ENCODE data around the gene MOB2. TPM values are rescaled to one million over a fixed set of nuclear protein-coding genes. Genes with fewer than 3 reads are reported as not detected.
"Not testable (repeated sequence)": the region's sequence is repeated elsewhere in the genome, so short reads cannot be mapped to it uniquely, and the experiment has no call there.

MOB2 gene
- total RNA-seq, 1 donor from 2014 or later = 15.0 TPM

DNA sequence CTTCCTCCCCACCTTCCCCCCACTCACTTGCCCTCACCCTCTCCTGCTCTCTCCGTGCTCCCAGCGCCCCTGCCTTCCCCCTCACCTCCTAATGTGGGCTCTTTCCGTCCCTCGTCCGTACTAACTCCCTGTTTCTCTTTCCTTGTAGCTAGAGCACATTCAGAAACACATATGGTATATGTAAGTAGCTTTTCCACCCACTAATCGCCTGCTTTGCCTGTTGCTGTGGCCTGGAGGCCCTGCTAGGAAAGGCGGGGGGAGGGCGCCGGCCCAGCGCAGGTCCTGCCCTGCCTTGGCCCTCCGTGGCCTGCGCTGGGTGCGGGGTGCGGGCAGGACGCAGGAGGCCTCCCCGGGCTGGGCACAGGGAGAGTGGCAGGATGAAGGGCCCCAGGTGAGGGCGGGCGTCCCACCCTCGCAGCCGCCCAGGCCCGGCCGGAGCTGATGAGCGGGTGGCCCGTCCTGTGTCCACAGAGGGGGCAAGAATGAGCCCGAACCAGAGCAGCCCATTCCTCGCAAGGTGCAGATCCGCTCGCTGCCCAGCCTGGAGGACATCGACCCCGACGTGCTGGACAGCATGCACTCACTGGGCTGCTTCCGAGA is 41.7 kb downstream of the MOB2 start:
- DNase-seq (ENCODE audit: low read depth) = no peak

DNA sequence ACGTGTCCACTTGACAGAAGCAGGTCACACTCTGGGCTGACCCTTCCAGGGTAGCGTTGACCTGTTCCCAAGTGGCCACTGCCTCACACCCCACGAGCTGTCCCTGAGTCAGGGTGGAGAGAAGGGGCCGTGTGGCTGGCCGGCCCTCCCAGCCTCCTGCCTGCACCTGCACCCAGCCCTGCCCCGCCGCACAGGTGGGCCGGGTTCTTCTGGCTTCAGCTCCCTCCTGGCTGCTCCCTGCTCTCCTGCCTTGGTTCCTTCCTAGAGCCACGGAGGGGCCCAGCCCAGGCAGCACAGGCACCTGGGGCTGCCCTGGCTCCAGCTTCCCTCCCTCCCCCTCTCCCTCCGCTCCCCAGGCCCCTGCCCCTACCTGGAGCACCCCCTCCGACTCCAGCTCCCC is 42.3 kb downstream of the MOB2 start:
- no peak for DNase-seq (ENCODE audit: low read depth)

DNA sequence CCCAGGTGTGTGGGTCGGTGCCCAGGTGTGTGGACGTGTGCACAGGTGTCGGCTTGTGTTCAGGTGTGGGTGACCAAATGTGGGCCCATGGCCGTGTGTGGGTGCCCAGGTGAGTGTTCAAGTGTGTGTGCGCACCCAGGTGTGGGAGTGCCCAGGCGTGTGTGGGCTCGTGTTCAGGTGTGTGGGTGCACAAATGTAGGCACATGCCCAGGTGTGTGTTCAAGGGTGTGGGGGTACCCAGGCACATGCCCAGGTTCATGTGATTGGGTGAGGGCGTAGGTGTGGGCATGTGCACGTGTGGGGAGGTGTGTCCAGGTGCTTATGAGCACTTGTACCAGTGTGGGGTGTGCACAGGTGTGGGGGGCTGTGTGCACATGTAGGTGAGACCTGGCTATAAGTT is 42.8 kb downstream of the MOB2 start:
- no peak for DNase-seq (ENCODE audit: low read depth)

DNA sequence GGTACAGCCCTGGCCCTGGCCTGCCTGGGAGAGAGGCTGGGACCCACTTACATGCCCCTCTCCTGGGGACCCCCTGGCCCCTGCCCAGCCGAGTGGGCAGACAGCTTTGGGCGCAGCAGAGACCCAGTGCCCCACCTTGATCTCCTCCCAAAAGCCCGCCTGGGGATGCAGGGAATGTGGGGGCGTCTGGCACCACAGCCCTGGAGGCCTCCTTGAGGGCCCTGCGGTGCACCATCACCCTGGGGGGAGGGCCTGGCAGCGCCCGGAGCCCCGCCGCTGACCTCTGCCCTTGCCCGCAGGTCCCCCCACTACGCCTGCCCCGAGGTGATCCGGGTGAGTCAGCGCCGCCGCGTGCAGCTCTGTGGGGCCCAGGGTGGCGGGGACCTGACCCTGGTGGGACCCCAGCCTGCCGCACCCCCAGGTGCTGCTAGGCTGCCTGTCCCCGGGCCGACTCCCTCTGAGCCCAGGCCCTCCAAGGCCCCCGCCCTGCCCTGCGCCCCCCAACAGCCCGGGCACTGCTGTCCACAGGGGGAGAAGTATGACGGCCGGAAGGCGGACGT is 43.7 kb downstream of the MOB2 start:
- no peak for DNase-seq (ENCODE audit: low read depth)

DNA sequence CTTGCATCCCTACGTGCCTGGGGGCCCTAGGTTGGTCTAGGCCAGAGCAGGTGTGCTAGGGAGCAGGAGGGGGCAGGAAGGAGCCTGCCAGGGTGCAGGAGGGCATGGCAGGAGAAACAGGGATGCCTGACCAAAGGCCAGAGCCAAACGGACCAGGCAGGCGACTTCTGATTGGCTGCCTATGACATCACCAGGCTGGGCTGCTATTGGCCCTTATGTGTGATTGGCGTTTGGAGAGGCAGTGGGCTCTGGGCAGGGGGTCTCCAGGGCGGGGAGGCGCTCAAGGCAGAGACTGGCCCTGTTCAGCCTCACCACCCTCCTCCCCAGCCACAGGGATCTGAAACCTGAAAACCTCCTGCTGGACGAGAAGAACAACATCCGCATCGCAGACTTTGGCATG is 44.4 kb downstream of the MOB2 start:
- no peak for DNase-seq (ENCODE audit: low read depth)

DNA sequence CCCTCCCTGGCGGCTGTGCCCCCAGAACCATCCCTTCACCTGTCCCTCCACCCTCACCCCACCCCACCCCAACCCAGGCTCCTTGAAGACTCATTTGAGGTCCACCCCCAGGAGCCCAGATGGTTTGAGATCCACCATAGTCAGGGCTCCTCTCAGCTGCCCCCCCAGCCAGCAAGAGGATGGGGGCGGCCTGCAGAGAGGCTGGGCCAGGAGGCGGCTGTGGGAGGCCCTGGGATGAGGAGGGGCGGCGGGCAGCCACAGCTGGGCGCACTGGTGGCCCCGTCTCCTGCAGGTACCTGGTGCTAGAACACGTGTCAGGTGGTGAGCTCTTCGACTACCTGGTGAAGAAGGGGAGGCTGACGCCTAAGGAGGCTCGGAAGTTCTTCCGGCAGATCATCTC is 46.1 kb downstream of the MOB2 start:
- DNase-seq (ENCODE audit: low read depth) = no peak

DNA sequence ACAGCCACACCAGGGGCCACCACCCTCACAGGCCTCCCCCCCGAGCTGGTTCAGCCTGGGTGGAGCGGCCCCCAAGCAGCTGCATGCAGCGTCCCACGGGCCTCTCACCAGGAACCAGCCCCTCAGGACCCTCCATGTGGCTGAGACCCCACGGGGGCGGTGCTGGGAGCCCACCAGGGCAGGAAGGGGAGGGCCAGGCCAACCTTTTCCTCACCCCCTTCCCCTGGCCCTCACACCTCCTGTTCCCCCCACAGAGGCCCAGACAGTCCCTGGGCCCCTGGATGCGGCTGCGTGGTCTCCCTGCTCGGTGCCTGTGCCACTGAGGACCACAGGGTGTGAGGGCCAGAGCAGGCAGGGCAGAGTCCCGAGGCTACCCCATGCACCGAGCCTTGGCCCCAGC is 46.5 kb downstream of the MOB2 start:
- DNase-seq (ENCODE audit: low read depth) = no peak

DNA sequence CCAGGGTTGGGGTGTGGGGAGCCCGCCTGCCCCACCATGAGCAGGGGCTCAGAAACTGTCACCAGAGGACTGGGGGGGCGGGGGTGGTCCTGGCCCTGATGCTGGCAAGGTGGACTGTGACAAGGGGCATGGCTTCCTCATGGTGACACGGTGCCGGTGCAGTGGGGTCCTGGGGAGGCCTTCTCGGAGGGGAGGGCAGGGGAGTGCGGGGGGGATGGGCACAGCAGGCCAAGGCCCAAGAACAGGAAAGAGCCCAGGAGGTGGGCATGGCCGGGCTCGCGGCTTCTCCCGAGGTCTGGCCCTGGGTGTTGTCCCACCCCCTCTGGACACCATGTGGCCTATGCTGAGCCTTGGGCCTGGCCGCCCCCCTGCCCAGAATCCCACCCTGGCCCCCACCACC is 47.2 kb downstream of the MOB2 start:
- DNase-seq (ENCODE audit: low read depth) = no peak

DNA sequence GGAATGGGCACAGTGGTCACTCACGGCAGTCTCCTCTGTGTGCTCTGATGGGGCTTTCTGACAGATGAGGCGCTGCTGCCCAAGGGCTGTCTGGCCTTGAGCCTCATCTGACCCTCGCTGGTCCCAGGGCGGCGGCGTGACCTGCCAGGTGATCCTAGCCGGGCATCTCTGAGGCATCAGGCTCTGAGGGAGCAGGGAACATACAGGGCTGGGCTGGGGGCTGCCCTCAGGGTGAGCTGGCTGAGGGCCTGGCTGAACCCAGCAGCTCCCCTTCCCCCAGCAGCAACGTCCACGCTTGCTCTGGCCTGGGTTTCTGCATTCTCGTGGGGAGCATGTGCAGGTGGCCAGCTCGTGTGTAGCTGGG is 47.6 kb downstream of the MOB2 start:
- DNase-seq (ENCODE audit: low read depth) = no peak

DNA sequence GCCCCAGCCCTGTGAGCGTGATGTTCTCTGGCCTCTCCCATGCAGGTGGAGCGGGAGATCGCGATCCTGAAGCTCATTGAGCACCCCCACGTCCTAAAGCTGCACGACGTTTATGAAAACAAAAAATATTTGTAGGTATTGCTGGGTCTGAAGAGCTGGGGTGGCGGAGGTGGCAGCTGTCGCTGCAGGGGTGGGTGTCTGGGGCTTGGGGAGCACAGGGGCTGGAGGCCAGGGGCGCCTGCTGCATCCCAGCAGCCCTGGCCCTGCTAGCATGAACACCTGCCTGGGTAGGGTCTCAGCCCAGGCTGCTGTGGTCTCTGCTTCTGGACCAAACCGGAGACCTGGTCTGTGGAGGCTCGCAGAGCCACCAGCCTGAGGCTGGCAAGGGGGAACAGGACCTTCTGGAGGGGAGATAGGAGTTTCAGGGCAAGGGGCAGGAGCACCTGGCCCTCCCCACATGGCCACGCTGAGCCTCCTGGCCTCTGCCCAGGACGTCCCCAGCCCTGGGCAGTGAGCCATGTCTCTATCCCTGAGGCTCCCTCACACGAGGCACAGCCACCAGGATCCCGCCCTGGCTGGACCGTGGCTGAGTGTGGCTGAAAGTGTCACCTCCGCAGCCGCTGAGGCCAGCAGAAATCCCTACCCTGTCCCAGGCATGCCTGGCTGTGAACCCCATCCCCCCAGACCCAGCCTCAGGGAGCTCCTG is 48.2 kb downstream of the MOB2 start:
- DNase-seq (ENCODE audit: low read depth) = no peak

DNA sequence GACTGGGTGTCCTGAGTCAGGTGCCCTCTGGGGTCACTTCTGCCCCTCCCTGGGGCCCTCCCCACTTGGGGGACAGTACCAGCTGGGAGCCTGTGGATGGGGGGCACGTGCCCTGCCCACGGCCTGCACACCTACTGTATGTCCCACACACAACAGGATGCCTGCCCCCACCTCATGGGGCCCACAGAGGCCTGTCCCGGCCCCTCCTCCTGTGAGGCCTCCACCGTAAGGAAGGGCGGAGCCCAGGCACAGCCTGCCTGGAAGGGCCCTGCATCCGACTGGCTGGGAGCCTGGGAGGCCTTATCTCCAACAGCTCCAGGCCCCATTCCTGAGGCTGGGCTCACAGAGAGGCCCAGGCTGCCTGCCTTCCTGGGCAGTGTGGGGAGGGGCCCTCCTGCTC is 49.1 kb downstream of the MOB2 start:
- DNase-seq (ENCODE audit: low read depth) = no peak

DNA sequence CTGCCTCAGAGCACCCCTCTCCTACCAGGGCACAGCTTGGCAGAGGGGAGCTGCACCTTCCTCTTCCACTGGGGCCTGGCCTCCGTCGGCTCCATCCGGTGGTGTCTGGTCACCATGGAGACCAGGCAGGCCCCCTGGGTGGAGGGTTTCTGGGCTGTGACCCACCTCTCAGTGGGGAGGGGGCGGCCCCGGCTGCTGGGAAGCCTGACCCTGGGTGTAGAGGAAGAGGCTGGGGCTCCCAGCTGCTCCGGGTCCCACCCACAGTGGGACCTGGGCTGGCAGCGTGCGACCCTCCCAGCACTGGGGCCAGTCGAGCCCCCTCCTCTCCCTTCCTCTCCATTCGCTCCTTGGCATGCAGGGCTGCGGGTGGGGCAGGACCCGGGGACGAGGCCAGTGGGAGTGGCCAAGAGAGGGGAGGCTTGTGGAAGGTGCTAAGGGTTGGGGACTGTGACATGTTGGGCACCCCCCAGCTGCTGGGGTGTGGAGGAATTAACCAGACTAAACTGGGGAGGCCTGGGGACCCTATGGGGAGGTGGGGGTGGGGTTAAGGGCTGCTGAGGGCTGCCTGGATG is 50.0 kb downstream of the MOB2 start:
- DNase-seq (ENCODE audit: low read depth) = no peak

DNA sequence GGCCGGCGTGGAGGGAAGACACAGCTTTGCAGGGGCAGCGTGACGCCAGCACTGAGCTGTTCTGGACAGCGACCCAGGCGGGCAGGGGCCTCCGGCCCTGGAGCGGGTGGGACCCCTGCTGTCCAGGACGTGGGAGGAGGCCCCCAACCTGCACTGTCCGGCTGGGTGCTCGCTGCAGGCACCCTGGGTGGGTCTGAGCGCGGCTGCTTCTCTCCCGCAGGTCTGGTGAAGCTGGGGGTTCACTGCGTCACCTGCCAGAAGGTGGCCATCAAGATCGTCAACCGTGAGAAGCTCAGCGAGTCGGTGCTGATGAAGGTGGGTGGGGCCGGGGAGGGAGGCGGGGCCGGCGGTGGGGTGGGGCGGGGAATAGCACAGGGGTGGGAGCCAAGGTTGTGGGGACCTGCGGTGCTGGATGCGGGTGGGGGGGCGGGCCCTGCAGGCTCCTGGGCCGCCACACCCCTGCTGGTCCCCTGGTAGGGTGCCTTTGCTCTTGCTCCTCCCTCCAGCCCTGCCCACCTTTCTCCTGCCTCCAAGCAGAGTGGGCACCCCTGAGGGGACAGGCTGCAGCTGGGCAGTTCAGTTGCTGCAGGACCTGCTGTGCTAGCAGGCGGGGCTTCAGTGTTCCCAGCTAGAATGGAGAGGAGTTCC is 50.6 kb downstream of the MOB2 start:
- DNase-seq (ENCODE audit: low read depth) = no peak

DNA sequence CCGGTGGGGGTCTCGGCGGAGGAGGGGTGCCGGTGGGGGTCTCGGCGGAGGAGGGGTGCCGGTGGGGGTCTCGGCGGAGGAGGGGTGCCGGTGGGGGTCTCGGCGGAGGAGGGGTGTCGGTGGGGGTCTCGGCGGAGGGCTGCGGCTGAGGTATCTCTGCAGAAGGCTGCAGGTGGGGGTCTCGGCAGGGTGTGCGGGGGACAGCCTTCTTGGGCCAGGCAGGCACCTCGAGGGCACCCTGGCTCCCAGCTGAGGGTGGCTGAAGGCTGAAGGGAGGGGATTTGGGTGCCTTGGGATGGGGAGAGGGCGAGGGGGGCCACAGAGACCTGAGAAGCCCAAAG is 51.1 kb downstream of the MOB2 start:
- DNase-seq (ENCODE audit: low read depth) = not testable (repeated sequence)

DNA sequence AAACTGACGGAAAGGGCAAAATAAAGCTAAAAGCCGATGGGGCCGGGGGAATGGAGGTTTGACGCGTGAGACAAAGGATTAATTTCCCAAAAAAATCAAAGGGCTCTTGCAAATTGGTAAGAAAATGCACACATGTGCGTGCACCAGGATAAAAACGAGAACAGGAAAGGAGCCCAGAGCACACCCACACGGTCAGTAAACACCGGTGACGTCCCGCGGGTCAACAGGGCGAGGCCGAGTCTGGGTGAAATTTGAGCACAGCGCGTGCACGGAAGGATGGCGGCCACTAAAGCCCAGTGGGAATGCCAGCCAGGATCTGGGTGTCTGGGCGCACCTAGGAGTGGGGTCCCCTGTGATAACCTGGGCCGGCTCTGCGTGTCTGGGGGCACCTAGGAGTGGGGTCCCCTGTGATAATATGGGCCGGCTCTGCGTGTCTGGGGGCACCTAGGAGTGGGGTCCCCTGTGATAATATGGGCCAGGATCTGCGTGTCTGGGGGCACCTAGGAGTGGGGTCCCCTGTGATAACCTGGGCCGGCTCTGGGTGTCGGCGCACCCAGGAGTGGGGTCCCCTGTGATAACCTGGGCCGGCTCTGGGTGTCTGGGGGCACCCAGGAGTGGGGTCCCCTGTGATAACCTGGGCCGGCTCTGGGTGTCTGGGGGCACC is 52.5 kb downstream of the MOB2 start:
- no peak for DNase-seq (ENCODE audit: low read depth)

DNA sequence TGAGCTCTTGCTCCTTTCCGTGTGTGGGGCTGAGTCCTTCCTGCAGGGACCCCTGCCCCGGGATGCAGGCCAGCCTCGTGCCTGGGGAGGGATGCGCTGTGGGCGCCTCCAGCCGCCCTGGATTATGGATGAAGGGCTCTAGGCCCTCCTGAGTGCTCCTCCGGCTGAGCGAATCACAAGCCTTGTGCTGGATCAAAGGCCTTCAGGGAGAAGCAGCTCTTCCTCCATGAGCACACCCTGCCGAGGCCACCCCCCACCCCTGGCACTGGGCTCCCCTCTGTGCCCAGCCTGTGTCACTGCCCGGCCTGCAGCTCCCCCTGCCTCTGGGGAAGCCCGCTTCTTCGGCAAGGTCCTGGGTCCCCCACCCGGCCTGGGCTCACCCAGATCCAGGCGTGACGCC is 53.0 kb downstream of the MOB2 start:
- no peak for DNase-seq (ENCODE audit: low read depth)

DNA sequence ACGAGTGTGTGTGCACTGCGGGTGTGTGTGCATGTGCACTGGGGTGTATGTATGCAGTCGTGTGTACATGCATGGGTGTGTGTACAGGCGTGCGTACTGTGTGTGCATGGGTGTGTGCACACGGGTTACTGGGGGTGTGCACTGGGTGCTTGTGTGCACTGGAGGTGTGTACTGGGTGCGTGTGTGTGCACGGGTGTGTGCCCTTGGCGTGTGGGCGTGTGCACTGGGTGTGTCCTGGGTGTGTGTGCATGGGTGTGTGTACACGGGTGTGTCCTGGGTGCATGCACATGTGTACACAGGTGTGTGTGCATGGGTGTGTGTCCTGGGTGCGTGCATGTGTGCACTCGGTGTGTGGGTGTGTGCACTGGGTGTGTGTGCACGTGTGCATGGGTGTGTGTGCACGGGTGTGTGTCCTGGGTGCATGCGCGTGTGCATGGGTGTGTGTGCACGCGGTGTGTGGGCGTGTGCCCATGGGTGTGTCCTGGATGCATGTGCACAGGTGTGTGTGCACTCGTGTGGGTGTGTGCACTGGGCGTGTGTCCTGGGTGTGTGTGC is 57.7 kb downstream of the MOB2 start:
- DNase-seq (ENCODE audit: low read depth) = no peak

DNA sequence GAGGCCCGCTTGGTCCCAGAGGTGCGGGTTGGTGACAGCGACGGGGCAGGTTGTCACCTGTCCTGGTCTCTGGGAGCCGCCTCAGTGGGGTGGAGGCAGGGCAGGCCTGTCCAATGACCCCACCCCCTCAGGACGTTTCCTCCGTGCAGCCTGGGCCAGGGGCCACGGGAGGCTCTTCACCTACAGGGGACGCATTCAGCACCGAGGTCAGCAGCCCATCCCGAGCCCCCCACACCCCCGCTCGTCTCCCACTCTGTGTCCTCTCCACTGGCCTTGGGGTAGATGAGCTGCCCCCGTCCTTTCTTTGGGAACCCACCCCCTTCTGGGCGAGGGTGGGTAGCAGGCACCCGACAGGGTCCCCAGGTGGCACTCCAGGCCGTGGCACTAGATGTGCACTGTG is 61.1 kb downstream of the MOB2 start:
- no peak for DNase-seq (ENCODE audit: low read depth)

DNA sequence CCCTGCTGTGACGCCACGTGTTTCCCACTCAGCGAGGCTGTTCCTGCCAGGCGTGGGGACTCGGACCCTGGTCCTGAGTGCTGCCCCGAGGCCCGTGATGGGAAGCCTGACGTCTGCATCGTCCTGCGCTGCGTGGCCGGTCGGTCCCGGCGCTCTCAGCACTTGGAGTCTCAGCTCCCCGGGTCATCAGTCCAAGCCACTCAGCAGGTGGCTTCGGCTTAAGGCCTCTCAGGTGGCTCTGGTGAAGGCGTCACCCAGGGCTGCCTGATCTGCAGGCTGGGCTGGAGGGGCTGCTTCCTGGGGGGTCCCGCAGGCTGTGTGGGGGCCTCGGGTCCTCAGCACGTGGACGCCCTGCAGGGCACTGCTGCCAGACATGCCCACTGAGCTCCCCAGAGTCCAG is 61.6 kb downstream of the MOB2 start:
- DNase-seq (ENCODE audit: low read depth) = no peak

DNA sequence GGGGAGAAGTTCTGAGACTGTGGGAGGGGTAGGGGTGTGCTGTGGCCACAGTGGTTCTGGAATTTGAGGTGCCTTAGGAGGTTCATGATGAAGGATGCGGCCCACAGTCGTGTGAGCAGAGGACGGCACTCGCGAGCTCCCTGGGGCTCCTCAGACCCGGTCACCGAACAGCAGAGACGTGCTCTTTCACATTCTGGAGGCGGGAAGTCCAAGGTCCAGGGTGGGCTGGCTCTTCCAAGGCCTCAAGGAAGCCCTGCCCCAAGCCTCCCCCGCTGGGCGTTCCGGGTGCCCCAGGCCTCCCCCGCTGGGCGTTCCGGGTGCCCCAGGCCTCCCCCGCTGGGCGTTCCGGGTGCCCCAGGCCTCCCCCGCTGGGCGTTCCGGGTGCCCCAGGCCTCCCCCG is 63.2 kb downstream of the MOB2 start:
- not testable (repeated sequence) for DNase-seq (ENCODE audit: low read depth)

DNA sequence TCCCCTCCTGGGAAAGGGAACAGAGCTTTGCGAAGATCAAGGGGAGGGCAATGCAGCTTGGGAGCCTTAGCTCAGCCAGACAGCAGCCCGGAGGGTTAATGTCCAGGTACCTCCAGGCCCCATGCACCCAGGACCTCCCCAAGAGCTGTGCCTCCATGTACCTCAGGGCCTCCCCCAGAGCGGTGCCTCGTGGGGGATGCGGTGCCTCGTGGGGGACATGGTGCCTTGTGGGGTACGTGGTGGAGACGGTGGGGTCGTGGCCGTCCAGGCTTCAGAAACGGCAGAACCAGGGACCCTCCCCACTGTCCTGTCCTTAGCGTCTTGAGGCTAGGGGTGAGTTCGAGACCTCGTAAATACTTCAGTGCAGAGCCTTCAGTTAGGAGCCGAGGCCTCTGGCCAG is 63.6 kb downstream of the MOB2 start:
- no peak for DNase-seq (ENCODE audit: low read depth)

DNA sequence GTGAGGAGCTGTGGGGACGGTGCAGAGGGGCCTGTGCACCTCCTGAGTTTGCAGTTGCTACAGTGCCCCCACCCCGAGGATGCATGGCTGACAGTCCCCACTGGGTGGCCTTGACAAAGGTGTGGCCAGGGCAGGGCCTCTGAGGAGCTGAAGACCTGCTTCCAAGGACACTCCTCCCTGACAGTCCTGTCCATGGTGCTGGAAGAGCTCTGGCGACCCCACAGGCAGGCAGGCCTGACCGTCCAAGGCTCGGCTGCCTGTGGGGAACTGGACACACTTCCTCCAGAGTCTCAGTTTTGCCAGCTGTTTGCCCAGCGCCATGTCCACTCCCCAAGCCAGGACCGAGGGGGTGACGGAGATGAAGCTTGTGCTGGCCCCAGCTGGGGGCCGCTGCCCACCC is 64.1 kb downstream of the MOB2 start:
- no peak for DNase-seq (ENCODE audit: low read depth)

Measured in myocyte (in vitro differentiated cells).